OCI-LY3 (cell line): ENCODE results near the gene GAS1.

ENCODE experiments used
- H2AFZ ChIP-seq: fragments of 200-600, 300-600 bp; shearing (Covaris generic); 2 replicates; pipeline ENCODE4 v1.6.0; 2014; ENCODE audit warnings: antibody characterized with exemption, low read depth, low read length
- H3K27ac ChIP-seq: fragments of 200-600, 300-600 bp; sonication (generic); 2 replicates; pipeline ENCODE4 v1.5.1; 2014; ENCODE audit warnings: mild to moderate bottlenecking, low read length, moderate library complexity, mixed read lengths
- H3K27me3 ChIP-seq: fragments of 200-600, 300-600 bp; sonication (generic); 2 replicates; pipeline ENCODE4 v1.6.1; 2014; ENCODE audit warnings: low read depth, low read length, mixed read lengths
- H3K36me3 ChIP-seq: fragments of 200-600, 300-600 bp; sonication (generic); replicated peaks from 2 replicates; pipeline ENCODE3; 2014; ENCODE audit warnings: low read depth, low read length, mixed read lengths
- H3K4me1 ChIP-seq: fragments of 300-600, 200-600 bp; sonication (generic); 2 replicates; pipeline ENCODE4 v1.6.1; 2014; ENCODE audit warnings: low read length, mixed read lengths
- H3K4me2 ChIP-seq: fragments of 200-600, 300-600 bp; sonication (generic); 2 replicates; pipeline ENCODE4 v1.6.1; 2014; ENCODE audit warnings: low read length, mixed read lengths
- H3K4me3 ChIP-seq: fragments of 300-600, 200-600 bp; sonication (generic); 2 replicates; pipeline ENCODE4 v1.5.1; 2014; ENCODE audit warnings: antibody characterized with exemption, mild to moderate bottlenecking, low read length, moderate library complexity
- H3K79me2 ChIP-seq: fragments of 300-600, 200-600 bp; shearing (Covaris generic); 2 replicates; pipeline ENCODE4 v1.6.1; 2014; ENCODE audit warnings: mild to moderate bottlenecking, low read length, mixed read lengths
- H3K9ac ChIP-seq: fragments of 300-600, 200-600 bp; shearing (Covaris generic); 2 replicates; pipeline ENCODE4 v1.6.0; 2014; ENCODE audit warnings: mild to moderate bottlenecking, low read length, moderate library complexity
- H3K9me3 ChIP-seq: fragments of 200-600, 300-600 bp; shearing (Covaris generic); 2 replicates; pipeline ENCODE4 v1.6.1; 2014; ENCODE audit warnings: low read length, mixed read lengths; ENCODE audit not compliant: insufficient read depth
- H4K20me1 ChIP-seq: fragments of 200-600, 300-600 bp; sonication (generic); 2 replicates; pipeline ENCODE4 v1.6.1; 2016; ENCODE audit warnings: low read length, mixed read lengths; ENCODE audit not compliant: insufficient read depth
- EZH2phosphoT487 ChIP-seq: fragments of 200-600 bp; shearing (Covaris generic); IDR thresholded peaks from 2 replicates; pipeline ENCODE4 v1.6.1; 2018; ENCODE audit warnings: antibody characterized with exemption, mixed run types, low read depth
- TF ChIP-seq, protein P1 (sequence below): fragments of 200-600, 300-600 bp; sonication (generic); IDR thresholded peaks from 2 replicates; pipeline ENCODE4 v1.5.1; 2014; ENCODE audit warnings: antibody characterized with exemption, low read length, low read depth

The GAS1 gene

DNA sequence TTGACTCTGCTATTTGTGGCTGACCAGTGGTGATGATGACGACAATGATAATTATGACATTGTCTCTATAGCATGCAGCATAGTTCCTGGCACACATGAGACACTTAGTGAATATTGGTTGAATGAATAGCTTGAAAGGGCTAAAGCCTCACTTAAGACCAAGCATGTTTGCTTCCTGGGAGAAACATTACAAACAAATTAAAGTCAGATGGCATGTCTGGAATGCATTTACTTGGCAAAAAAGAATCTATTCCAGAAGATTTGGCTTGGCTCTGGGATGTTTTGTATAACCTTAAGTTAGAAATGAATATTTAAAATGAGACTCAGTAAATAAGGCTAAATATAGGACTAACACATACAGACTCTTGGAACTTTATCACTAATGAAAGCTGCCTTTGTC lies 21.6 kb downstream of the GAS1 start:
- Histone ChIP-seq H4K20me1 (no peaks in the 10 kb centered on the region), H3K9me3 (no peaks in the 10 kb centered on the region), H3K4me1 (no peaks in the 10 kb centered on the region), H3K79me2 (no peaks in the 10 kb centered on the region), H3K9ac (no peak overlapping the region), H3K36me3 (no peaks in the 10 kb centered on the region), H3K27me3 (no peaks in the 10 kb centered on the region), H3K4me3 (no peak overlapping the region), H3K4me2 (no peak overlapping the region), H2AFZ (no peak overlapping the region), H3K27ac (no peak overlapping the region)
- no peak for TF ChIP-seq EZH2phosphoT487
- TF ChIP-seq, protein P1, sequence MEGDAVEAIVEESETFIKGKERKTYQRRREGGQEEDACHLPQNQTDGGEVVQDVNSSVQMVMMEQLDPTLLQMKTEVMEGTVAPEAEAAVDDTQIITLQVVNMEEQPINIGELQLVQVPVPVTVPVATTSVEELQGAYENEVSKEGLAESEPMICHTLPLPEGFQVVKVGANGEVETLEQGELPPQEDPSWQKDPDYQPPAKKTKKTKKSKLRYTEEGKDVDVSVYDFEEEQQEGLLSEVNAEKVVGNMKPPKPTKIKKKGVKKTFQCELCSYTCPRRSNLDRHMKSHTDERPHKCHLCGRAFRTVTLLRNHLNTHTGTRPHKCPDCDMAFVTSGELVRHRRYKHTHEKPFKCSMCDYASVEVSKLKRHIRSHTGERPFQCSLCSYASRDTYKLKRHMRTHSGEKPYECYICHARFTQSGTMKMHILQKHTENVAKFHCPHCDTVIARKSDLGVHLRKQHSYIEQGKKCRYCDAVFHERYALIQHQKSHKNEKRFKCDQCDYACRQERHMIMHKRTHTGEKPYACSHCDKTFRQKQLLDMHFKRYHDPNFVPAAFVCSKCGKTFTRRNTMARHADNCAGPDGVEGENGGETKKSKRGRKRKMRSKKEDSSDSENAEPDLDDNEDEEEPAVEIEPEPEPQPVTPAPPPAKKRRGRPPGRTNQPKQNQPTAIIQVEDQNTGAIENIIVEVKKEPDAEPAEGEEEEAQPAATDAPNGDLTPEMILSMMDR: no peak

DNA sequence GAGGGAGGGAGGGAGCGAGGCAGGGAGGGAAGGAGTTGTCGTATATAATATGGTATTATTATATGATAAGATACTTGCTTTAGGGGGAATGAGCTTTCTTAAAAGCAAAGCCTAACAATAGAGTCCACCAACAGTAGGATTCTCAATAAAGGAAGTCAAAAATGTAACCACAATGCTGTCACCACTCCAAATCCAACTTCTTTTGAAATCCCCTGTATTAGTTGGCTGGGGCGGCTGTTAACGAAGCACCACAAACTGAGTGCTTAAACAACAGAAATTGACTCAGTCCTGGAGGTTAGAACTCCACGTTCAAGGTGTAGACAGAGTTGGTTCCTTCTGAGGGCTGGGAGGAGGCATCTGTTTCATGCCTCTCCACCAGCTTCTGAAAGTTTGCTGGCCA lies 23.1 kb downstream of the GAS1 start:
- H3K4me3 ChIP-seq: no peak overlapping the region
- no peaks in the 10 kb centered on the region for H3K79me2 ChIP-seq
- H3K27me3 ChIP-seq: no peaks in the 10 kb centered on the region
- H3K9me3 ChIP-seq: no peaks in the 10 kb centered on the region
- no peaks in the 10 kb centered on the region for H4K20me1 ChIP-seq
- H2AFZ ChIP-seq: no peak overlapping the region
- no peaks in the 10 kb centered on the region for H3K4me1 ChIP-seq
- TF ChIP-seq, protein P1: no peak
- TF ChIP-seq EZH2phosphoT487: no peak
- no peak overlapping the region for H3K9ac ChIP-seq
- no peaks in the 10 kb centered on the region for H3K36me3 ChIP-seq
- H3K27ac ChIP-seq: no peak overlapping the region
- H3K4me2 ChIP-seq: no peak overlapping the region

DNA sequence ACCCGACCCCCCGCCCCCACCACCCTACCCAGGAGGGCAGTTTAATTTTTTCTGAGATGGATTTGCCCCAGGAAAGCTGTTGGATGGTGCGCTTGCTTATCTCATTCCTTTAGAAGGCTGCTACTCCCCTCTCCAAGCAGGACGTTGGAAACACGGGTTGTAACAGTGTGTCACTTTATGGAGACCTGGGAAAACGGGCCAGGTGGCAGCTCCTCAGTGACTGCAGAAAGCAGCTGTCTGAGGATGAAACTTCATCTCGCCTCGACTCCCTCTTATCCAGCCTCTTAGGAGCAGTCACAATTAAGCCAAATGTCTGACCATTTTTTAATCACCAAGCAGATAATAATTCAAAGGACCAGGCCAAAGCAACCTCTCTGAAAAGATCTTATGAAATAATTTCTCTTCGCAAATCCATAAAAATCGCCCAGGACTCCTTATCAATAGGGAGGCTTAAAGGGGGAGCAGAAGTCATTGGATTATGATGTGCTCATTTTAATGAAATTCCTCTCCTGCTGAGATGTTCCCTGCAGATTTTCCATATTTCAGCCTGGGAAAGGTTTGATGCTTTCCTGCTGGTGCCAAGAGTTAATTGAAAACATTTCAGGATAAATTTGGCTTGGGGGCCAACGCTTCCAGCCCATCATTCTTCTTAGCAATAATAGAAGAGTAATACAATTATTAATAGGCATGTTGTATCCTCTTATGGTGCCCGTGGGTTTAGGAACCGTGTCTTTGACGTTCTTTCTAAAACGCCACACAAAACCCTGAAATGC lies 26.0 kb downstream of the GAS1 start:
- no peak overlapping the region for H3K4me2 ChIP-seq
- H3K9me3 ChIP-seq: no peaks in the 10 kb centered on the region
- H2AFZ ChIP-seq: no peak overlapping the region
- H3K79me2 ChIP-seq: no peaks in the 10 kb centered on the region
- H3K27me3 ChIP-seq: no peaks in the 10 kb centered on the region
- no peak overlapping the region for H3K9ac ChIP-seq
- no peaks in the 10 kb centered on the region for H4K20me1 ChIP-seq
- TF ChIP-seq EZH2phosphoT487: no peak
- TF ChIP-seq, protein P1: no peak
- no peaks in the 10 kb centered on the region for H3K36me3 ChIP-seq
- no peak overlapping the region for H3K27ac ChIP-seq
- H3K4me1 ChIP-seq: no peaks in the 10 kb centered on the region
- no peak overlapping the region for H3K4me3 ChIP-seq

DNA sequence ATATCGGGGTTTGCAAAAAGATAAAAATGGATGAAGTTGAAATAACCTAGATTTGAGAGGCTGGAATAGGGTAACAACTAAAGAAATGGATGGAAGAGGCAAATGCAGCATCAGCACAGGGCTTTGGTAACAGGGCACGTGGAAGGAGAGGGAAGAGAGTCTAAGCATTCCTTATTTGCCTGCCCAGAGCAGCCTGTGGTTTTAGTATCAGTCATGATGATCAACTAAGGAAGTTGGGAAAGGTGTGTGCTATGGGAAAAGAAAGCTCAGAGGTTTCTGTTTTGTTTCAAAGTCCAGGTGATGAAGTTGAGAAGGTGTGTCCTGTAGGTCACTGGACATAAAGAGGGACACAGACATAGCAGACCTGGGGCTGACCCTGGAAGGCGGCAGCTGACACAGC lies 28.8 kb downstream of the GAS1 start:
- no peaks in the 10 kb centered on the region for H3K27me3 ChIP-seq
- TF ChIP-seq EZH2phosphoT487: no peak
- TF ChIP-seq, protein P1: no peak
- no peaks in the 10 kb centered on the region for H4K20me1 ChIP-seq
- no peaks in the 10 kb centered on the region for H3K79me2 ChIP-seq
- no peaks in the 10 kb centered on the region for H3K9me3 ChIP-seq
- H3K36me3 ChIP-seq: no peaks in the 10 kb centered on the region
- no peak overlapping the region for H3K27ac ChIP-seq
- no peak overlapping the region for H2AFZ ChIP-seq
- H3K4me2 ChIP-seq: no peak overlapping the region
- no peak overlapping the region for H3K4me3 ChIP-seq
- H3K4me1 ChIP-seq: no peaks in the 10 kb centered on the region
- no peak overlapping the region for H3K9ac ChIP-seq
